ENCODE results near the gene COPS6. TPM values are rescaled to one million over a fixed set of nuclear protein-coding genes. Genes with fewer than 3 reads are reported as not detected.

Gene COPS6
- total and polyA plus RNA-seq, 10 donors, result 47.0 to 89.6 (median 76.3) TPM

GRCh38 chr7:100101016-100101862 is 12.5 kb downstream of the COPS6 start, which contains the start of the genes AP4M1 and MCM7:
Gene AP4M1 (plus strand): TSS chr7:100101643. CDS start chr7:100101715, 72 bp downstream.
Gene MCM7 (minus strand): TSS chr7:100101397. CDS start chr7:100101294, 103 bp downstream.
- no peaks in the 10 kb centered on the region for H3K9me3 ChIP-seq
- H3K4me1 ChIP-seq, result peaks cover 13 to 38% (median 32%) of the 10 kb centered on the region in 6 donors
- intact Hi-C loops (cut with DNase I; ENCODE audit: low total_unique reads), result no loop called here
- peaks cover 0 to 69% (median 40%) of the 10 kb centered on the region in 6 donors for H3K36me3 ChIP-seq
- DNase-seq, result peak; percentile 100
- 0 to 1% (median 1%) methylated on average over 37 to 80 of the region's 80 CpGs for WGBS, 5 donors
- peak within 1 kb of the TSS; percentile 79 to 97 (median 93) for H3K27ac ChIP-seq
- H3K4me3 ChIP-seq, result peak within 1 kb of the TSS; percentile 58 to 99 (median 90)
- no peak for TF ChIP-seq POLR2A (IDR thresholded peaks at IDR 0.05)
- TF ChIP-seq POLR2AphosphoS5 (IDR thresholded peaks at IDR 0.05), result peak; percentile 71 to 89 (median 86)
- TF ChIP-seq CTCF (IDR thresholded peaks at IDR 0.05 in 8 of 11, conservative IDR thresholded peaks at IDR 0.05 in 3 of 11), result peak in 1 of 11 experiments; percentile 35
- no peaks in the 10 kb centered on the region for H3K27me3 ChIP-seq (replicated peaks in 1 of 7)

- H3K27ac ChIP-seq, result no peak overlapping the region
- no peak for DNase-seq
- intact Hi-C loops (cut with DNase I; ENCODE audit: low total_unique reads), result no loop called here
- H3K4me3 ChIP-seq, result peak overlapping the region in 1 of 8 donors; percentile 99
- no peaks in the 10 kb centered on the region for H3K27me3 ChIP-seq (replicated peaks in 1 of 7)
- TF ChIP-seq POLR2AphosphoS5 (IDR thresholded peaks at IDR 0.05) (no peak), CTCF (IDR thresholded peaks at IDR 0.05 in 8 of 11, conservative IDR thresholded peaks at IDR 0.05 in 3 of 11) (no peak), POLR2A (IDR thresholded peaks at IDR 0.05) (no peak)
- 91 to 94% (median 92%) methylated on average over 17 of the region's 17 CpGs for WGBS, 5 donors
- H3K36me3 ChIP-seq, result peaks cover 0 to 69% (median 38%) of the 10 kb centered on the region in 6 donors
- peaks cover 13 to 36% (median 30%) of the 10 kb centered on the region in 6 donors for H3K4me1 ChIP-seq
- H3K9me3 ChIP-seq, result no peaks in the 10 kb centered on the region
Observed at GRCh38 chr7:100102950-100103840, 14.4 kb downstream of the COPS6 start.

GRCh38 chr7:100105534-100105933 is 16.8 kb downstream of the COPS6 start:
- no peak for DNase-seq
- Histone ChIP-seq H3K4me3 (no peak overlapping the region), H3K36me3 (peaks cover 0 to 76% (median 49%) of the 10 kb centered on the region in 6 donors), H3K9me3 (no peaks in the 10 kb centered on the region), H3K27me3 (replicated peaks in 1 of 7) (no peaks in the 10 kb centered on the region), H3K4me1 (peaks cover 0 to 16% (median 11%) of the 10 kb centered on the region in 6 donors), H3K27ac (no peak overlapping the region)
- intact Hi-C loops (cut with DNase I; ENCODE audit: low total_unique reads), result no loop called here
- WGBS, 5 donors, result 91 to 97% (median 93%) methylated on average over 4 of the region's 4 CpGs
- TF ChIP-seq CTCF (IDR thresholded peaks at IDR 0.05 in 8 of 11, conservative IDR thresholded peaks at IDR 0.05 in 3 of 11) (no peak), POLR2AphosphoS5 (IDR thresholded peaks at IDR 0.05) (no peak), POLR2A (IDR thresholded peaks at IDR 0.05) (no peak)
